ENCODE data around the gene NR2F6.

The NR2F6 gene

DNA sequence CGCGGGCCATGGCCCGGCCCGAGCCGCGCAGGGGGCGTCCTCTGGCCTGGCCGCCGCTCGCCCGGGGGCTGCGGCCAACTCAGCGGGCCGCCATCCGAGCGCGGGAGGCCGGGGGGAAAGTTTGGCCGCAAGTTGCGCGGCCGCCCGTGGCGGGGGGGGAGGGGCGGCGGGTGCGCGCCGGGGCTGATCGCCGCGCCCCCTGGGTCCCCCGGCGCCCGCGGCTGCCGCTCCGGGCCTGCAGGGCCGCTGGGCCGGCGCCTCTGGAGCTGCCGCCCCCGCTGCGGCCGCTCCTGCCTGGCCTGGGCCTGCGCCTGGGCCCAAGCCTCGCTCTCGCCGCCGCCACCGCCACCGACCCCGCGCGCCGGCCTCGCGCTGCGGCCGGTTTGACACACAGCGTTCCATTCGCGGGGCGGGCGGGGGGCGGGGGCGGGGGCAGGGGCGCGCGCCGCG, at the start of gene NR2F6:
NR2F6 (minus strand) TSS at position 385 of the 450 bp plus-strand sequence. CDS start 699 bp downstream, outside the sequence.
- H3K9me2 ChIP-seq (replicated peaks; ENCODE audit: control insufficient read depth, low read length) = no peaks in the 10 kb centered on the region
- H3K4me2 ChIP-seq (ENCODE audit: low read length) = peak within 1 kb of the TSS; percentile 94
- H3K36me3 ChIP-seq (ENCODE audit: control insufficient read depth, low read length) = peaks cover 13% of the 10 kb centered on the region
- peak within 1 kb of the TSS; percentile 78 for H3K27ac ChIP-seq (ENCODE audit: low read depth, low read length)
- H3K79me2 ChIP-seq (ENCODE audit: control insufficient read depth, low read length) = peaks cover 46% of the 10 kb centered on the region
- TF ChIP-seq, protein P1, sequence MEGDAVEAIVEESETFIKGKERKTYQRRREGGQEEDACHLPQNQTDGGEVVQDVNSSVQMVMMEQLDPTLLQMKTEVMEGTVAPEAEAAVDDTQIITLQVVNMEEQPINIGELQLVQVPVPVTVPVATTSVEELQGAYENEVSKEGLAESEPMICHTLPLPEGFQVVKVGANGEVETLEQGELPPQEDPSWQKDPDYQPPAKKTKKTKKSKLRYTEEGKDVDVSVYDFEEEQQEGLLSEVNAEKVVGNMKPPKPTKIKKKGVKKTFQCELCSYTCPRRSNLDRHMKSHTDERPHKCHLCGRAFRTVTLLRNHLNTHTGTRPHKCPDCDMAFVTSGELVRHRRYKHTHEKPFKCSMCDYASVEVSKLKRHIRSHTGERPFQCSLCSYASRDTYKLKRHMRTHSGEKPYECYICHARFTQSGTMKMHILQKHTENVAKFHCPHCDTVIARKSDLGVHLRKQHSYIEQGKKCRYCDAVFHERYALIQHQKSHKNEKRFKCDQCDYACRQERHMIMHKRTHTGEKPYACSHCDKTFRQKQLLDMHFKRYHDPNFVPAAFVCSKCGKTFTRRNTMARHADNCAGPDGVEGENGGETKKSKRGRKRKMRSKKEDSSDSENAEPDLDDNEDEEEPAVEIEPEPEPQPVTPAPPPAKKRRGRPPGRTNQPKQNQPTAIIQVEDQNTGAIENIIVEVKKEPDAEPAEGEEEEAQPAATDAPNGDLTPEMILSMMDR (IDR thresholded peaks at IDR 0.05; ENCODE audit: low read depth, low read length, poor library complexity, severe bottlenecking) = no peak
- TF ChIP-seq EZH2phosphoT487 (IDR thresholded peaks at IDR 0.05; ENCODE audit: borderline replicate concordance, low read length) = no peak
- H3K9me3 ChIP-seq (ENCODE audit: control insufficient read depth, insufficient read depth, low read length) = no peaks in the 10 kb centered on the region
- peak within 1 kb of the TSS; percentile 88 for H3K4me3 ChIP-seq (ENCODE audit: low read length)
- H3K27me3 ChIP-seq (ENCODE audit: control insufficient read depth, low read length) = no peaks in the 10 kb centered on the region
- H3F3A ChIP-seq (ENCODE audit: control insufficient read depth, insufficient read depth) = peaks cover 10% of the 10 kb centered on the region
- H4K20me1 ChIP-seq (ENCODE audit: control insufficient read depth, insufficient read depth, low read depth, low read length) = peaks cover 14% of the 10 kb centered on the region
- peaks cover 39% of the 10 kb centered on the region for H3K4me1 ChIP-seq (ENCODE audit: control insufficient read depth, low read length)

DNA sequence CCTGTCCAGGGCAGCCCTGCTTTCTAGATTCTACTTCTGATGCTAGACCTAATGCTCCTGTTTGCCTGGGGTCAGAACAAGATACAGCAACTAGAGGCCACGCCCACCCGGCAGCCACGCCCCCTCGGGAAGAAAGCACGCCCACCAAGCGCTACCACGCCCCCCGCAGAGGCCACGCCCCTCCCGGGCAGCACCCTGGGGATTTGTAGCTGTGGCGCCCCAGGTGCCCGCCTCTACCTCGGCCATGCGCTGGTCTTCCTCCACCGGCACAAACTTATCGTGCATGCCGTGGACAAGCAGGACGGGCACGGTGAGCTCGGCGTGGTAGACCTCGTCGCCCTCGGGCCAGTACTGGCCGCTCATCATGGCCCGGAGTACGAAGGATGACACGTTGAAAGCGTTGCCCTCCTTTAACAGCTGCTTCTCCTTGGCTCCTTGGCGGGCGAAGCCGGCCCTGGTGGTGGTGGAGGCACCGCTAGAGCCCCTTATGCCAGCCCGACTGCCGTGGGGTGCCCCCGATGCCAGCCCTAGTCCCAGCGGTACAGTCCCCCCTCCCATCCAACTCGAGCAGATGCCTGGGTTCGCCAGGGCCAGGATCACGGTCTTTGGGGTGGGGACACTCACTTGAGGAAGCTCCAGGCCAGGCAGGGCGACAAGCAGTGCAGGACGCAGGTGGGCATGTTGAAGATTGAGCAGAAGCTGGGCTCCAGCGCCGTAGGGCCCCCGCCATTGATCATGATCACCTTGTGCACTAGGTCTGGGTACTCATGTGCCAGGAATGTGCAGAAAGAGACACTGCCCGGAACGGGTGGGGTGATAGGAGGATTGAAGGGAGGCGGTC, 48.6 kb upstream of the NR2F6 start:
- H4K20me1 ChIP-seq (ENCODE audit: control insufficient read depth, insufficient read depth, low read depth, low read length) = 0 out of 2 replicates have a peak, but pooled peaks cover 3% of the 10 kb centered on the region
- peaks cover 27% of the 10 kb centered on the region for H3K4me1 ChIP-seq (ENCODE audit: control insufficient read depth, low read length)
- H3F3A ChIP-seq (ENCODE audit: control insufficient read depth, insufficient read depth) = 0 out of 2 replicates have a peak, but pooled peaks cover 3% of the 10 kb centered on the region
- H3K4me3 ChIP-seq (ENCODE audit: low read length) = peak overlapping the region; percentile 20; the same call in 1 of the 2 replicates
- H3K4me2 ChIP-seq (ENCODE audit: low read length) = peak overlapping the region; percentile 100
- H3K27ac ChIP-seq (ENCODE audit: low read depth, low read length) = no peak overlapping the region
- H3K9me3 ChIP-seq (ENCODE audit: control insufficient read depth, insufficient read depth, low read length) = 0 out of 2 replicates have a peak, but pooled peaks cover 2% of the 10 kb centered on the region
- TF ChIP-seq, protein P1 (IDR thresholded peaks at IDR 0.05; ENCODE audit: low read depth, low read length, poor library complexity, severe bottlenecking) = no peak
- TF ChIP-seq EZH2phosphoT487 (IDR thresholded peaks at IDR 0.05; ENCODE audit: borderline replicate concordance, low read length) = no peak
- peaks cover 12% of the 10 kb centered on the region for H3K79me2 ChIP-seq (ENCODE audit: control insufficient read depth, low read length)
- no peaks in the 10 kb centered on the region for H3K27me3 ChIP-seq (ENCODE audit: control insufficient read depth, low read length)
- peaks cover 4% of the 10 kb centered on the region for H3K36me3 ChIP-seq (ENCODE audit: control insufficient read depth, low read length)
- no peaks in the 10 kb centered on the region for H3K9me2 ChIP-seq (replicated peaks; ENCODE audit: control insufficient read depth, low read length)

DNA sequence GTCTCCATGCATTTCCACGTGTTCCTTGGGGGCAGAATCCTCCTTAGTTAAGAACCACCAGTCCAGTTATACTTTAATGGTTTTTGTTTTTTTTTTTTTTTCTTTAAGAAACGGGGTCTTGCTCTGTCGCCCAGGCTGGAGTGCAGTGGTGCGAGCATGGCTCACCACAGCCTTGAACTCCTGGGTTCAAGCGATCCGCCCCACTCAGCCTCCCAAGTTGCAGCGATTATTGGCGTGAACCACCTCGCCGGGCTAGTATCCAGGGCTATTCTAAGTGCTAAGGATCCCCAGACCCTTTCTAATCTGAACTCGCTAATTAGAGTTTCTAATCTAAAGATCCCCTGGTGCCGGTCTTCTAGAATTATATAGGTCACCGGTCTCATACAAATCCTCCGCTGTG, 47.9 kb upstream of the NR2F6 start:
- Histone ChIP-seq H3K79me2 (ENCODE audit: control insufficient read depth, low read length) (peaks cover 12% of the 10 kb centered on the region), H3K27me3 (ENCODE audit: control insufficient read depth, low read length) (no peaks in the 10 kb centered on the region), H4K20me1 (ENCODE audit: control insufficient read depth, insufficient read depth, low read depth, low read length) (0 out of 2 replicates have a peak, but pooled peaks cover 3% of the 10 kb centered on the region), H3K4me2 (ENCODE audit: low read length) (peak overlapping the region; percentile 100), H3F3A (ENCODE audit: control insufficient read depth, insufficient read depth) (0 out of 2 replicates have a peak, but pooled peaks cover 3% of the 10 kb centered on the region), H3K9me2 (replicated peaks; ENCODE audit: control insufficient read depth, low read length) (no peaks in the 10 kb centered on the region), H3K9me3 (ENCODE audit: control insufficient read depth, insufficient read depth, low read length) (0 out of 2 replicates have a peak, but pooled peaks cover 2% of the 10 kb centered on the region), H3K4me1 (ENCODE audit: control insufficient read depth, low read length) (peaks cover 27% of the 10 kb centered on the region), H3K36me3 (ENCODE audit: control insufficient read depth, low read length) (peaks cover 4% of the 10 kb centered on the region), H3K27ac (ENCODE audit: low read depth, low read length) (no peak overlapping the region), H3K4me3 (ENCODE audit: low read length) (peak overlapping the region; percentile 20; the same call in 1 of the 2 replicates)
- TF ChIP-seq EZH2phosphoT487 (IDR thresholded peaks at IDR 0.05; ENCODE audit: borderline replicate concordance, low read length) = no peak
- TF ChIP-seq, protein P1 (IDR thresholded peaks at IDR 0.05; ENCODE audit: low read depth, low read length, poor library complexity, severe bottlenecking) = no peak
